ENCODE data around the gene SULT1C4.

The SULT1C4 gene

GRCh38 chr2:108376774-108377173 is 980 bp upstream of the SULT1C4 start:
- DNase-seq: no peak

GRCh38 chr2:108377401-108377800 is 353 bp upstream of the SULT1C4 start:
- no peak for DNase-seq

GRCh38 chr2:108378851-108379250 is 1.1 kb downstream of the SULT1C4 start:
- no peak for DNase-seq

GRCh38 chr2:108382196-108382595 is 4.4 kb downstream of the SULT1C4 start:
- DNase-seq: no peak

- DNase-seq: no peak
Measured at GRCh38 chr2:108383146-108383830, 5.5 kb downstream of the SULT1C4 start.

GRCh38 chr2:108384662-108385393 is 7.1 kb downstream of the SULT1C4 start:
- no peak for DNase-seq

- DNase-seq: no peak
Measured at GRCh38 chr2:108385411-108386071, 7.8 kb downstream of the SULT1C4 start.

- DNase-seq: no peak
Measured at GRCh38 chr2:108388045-108388444, 10.3 kb downstream of the SULT1C4 start.

GRCh38 chr2:108390340-108390739 is 12.6 kb downstream of the SULT1C4 start:
- no peak for DNase-seq

- no peak for DNase-seq
Measured at GRCh38 chr2:108392029-108392428, 14.3 kb downstream of the SULT1C4 start.

GRCh38 chr2:108393197-108393596 is 15.4 kb downstream of the SULT1C4 start:
- no peak for DNase-seq

GRCh38 chr2:108395155-108395554 is 17.4 kb downstream of the SULT1C4 start:
- no peak for DNase-seq

GRCh38 chr2:108396845-108397244 is 19.1 kb downstream of the SULT1C4 start:
- DNase-seq: no peak

- DNase-seq: no peak
Measured at GRCh38 chr2:108399479-108399878, 21.7 kb downstream of the SULT1C4 start.

GRCh38 chr2:108401800-108402199 is 24.0 kb downstream of the SULT1C4 start:
- no peak for DNase-seq

GRCh38 chr2:108403494-108403893 is 25.7 kb downstream of the SULT1C4 start:
- no peak for DNase-seq

GRCh38 chr2:108404784-108405397 is 27.1 kb downstream of the SULT1C4 start:
- DNase-seq: no peak

- DNase-seq: no peak
Measured at GRCh38 chr2:108407864-108408729, 30.3 kb downstream of the SULT1C4 start.

- no peak for DNase-seq
Measured at GRCh38 chr2:108409768-108410167, 32.0 kb downstream of the SULT1C4 start.

GRCh38 chr2:108412995-108413710 is 35.4 kb downstream of the SULT1C4 start:
- no peak for DNase-seq

GRCh38 chr2:108413711-108414095 is 35.9 kb downstream of the SULT1C4 start:
- DNase-seq: no peak
